Measurements from ENCODE around the gene CELSR1. TPM values are rescaled to one million over a fixed set of nuclear protein-coding genes. Genes with fewer than 3 reads are reported as not detected.
"Not testable (repeated sequence)": the region's sequence is repeated elsewhere in the genome, so short reads cannot be mapped to it uniquely, and the experiment has no call there.

Gene CELSR1
- polyA plus RNA-seq, 1 experiment = 0.14 TPM

GRCh38 chr22:46516638-46517037, 20.8 kb downstream of the CELSR1 start:
- Histone ChIP-seq H3K4me3 (ENCODE audit: low read depth, low read length) (no peak overlapping the region), H3K27ac (ENCODE audit: low read depth, low read length) (no peak overlapping the region), H3K9me3 (ENCODE audit: control insufficient read depth, insufficient read depth, low read length) (no peaks in the 10 kb centered on the region), H3K27me3 (ENCODE audit: control insufficient read depth, insufficient read depth, low read length) (peaks cover 7% of the 10 kb centered on the region)
- DNase-seq (ENCODE audit: low read depth, low spot score) = no peak
- POLR2A ChIA-PET = no interaction called here
- TF ChIP-seq CTCF (IDR thresholded peaks at IDR 0.05; ENCODE audit: low read depth, low read length) = no peak
- CTCF ChIA-PET = no interaction called here

- H3K27me3 ChIP-seq (ENCODE audit: control insufficient read depth, insufficient read depth, low read length); POLR2A ChIA-PET; DNase-seq (ENCODE audit: low read depth, low spot score); H3K4me3 ChIP-seq (ENCODE audit: low read depth, low read length); CTCF ChIA-PET; H3K27ac ChIP-seq (ENCODE audit: low read depth, low read length); H3K9me3 ChIP-seq (ENCODE audit: control insufficient read depth, insufficient read depth, low read length): not testable (repeated sequence)
These were observed 21.3 kb downstream of the CELSR1 start for GRCh38 chr22:46516112-46516487.

GRCh38 chr22:46515208-46516111, 22.0 kb downstream of the CELSR1 start:
- Histone ChIP-seq H3K27ac (ENCODE audit: low read depth, low read length) (no peak overlapping the region), H3K9me3 (ENCODE audit: control insufficient read depth, insufficient read depth, low read length) (no peaks in the 10 kb centered on the region), H3K27me3 (ENCODE audit: control insufficient read depth, insufficient read depth, low read length) (peaks cover 8% of the 10 kb centered on the region), H3K4me3 (ENCODE audit: low read depth, low read length) (no peak overlapping the region)
- TF ChIP-seq CTCF (IDR thresholded peaks at IDR 0.05; ENCODE audit: low read depth, low read length) = no peak
- ChIA-PET CTCF (interaction anchor here (0.8 kb wide), 1 partner anchor 148 kb away, joined by 3 read pairs; no protein-coding TSS in a partner anchor), POLR2A (no interaction called here)
- no peak for DNase-seq (ENCODE audit: low read depth, low spot score)

- Histone ChIP-seq H3K4me3 (ENCODE audit: low read depth, low read length) (no peak overlapping the region), H3K27me3 (ENCODE audit: control insufficient read depth, insufficient read depth, low read length) (peaks cover 10% of the 10 kb centered on the region), H3K9me3 (ENCODE audit: control insufficient read depth, insufficient read depth, low read length) (no peaks in the 10 kb centered on the region), H3K27ac (ENCODE audit: low read depth, low read length) (no peak overlapping the region)
- CTCF ChIA-PET = interaction anchor here (0.8 kb wide), 1 partner anchor 147 kb away, joined by 3 read pairs; no protein-coding TSS in a partner anchor
- no peak for DNase-seq (ENCODE audit: low read depth, low spot score)
- no peak for TF ChIP-seq CTCF (IDR thresholded peaks at IDR 0.05; ENCODE audit: low read depth, low read length)
- POLR2A ChIA-PET = no interaction called here
These were observed 22.7 kb downstream of the CELSR1 start for GRCh38 chr22:46514592-46515207.

GRCh38 chr22:46513908-46514550, 23.4 kb downstream of the CELSR1 start:
- CTCF ChIA-PET = no interaction called here
- H3K9me3 ChIP-seq (ENCODE audit: control insufficient read depth, insufficient read depth, low read length) = no peaks in the 10 kb centered on the region
- H3K27ac ChIP-seq (ENCODE audit: low read depth, low read length) = no peak overlapping the region
- no peak for DNase-seq (ENCODE audit: low read depth, low spot score)
- POLR2A ChIA-PET = no interaction called here
- peaks cover 12% of the 10 kb centered on the region for H3K27me3 ChIP-seq (ENCODE audit: control insufficient read depth, insufficient read depth, low read length)
- no peak overlapping the region for H3K4me3 ChIP-seq (ENCODE audit: low read depth, low read length)
- TF ChIP-seq CTCF (IDR thresholded peaks at IDR 0.05; ENCODE audit: low read depth, low read length) = no peak

All from AG04450 (cell line).